ENCODE data around the gene ST13. TPM values are rescaled to one million over a fixed set of nuclear protein-coding genes. Genes with fewer than 3 reads are reported as not detected.
"Not testable (repeated sequence)": the region's sequence is repeated elsewhere in the genome, so short reads cannot be mapped to it uniquely, and the experiment has no call there.

The ST13 gene
- total RNA-seq, 2 donors from 2014 or later = 193 to 238 TPM

DNA sequence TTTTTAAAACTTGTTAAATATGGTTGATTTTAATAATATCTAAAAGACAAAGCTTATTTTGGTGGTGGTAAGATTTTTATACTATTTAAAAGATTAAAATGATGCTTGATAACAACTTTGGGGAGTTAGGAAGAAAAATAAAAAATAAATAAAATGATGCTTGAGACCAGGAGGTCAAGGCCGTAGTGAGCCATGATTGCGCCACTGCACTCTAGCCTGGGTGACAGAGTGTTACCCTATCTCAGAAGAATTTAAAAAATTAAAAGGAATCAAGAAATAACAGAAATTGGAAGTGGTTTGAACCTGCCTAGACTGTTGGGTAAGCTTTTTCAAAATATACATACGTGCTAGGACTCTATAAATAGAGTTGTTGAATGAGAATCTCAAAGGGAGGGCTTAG is 17.6 kb upstream of the ST13 start:
- TF ChIP-seq, protein P1, sequence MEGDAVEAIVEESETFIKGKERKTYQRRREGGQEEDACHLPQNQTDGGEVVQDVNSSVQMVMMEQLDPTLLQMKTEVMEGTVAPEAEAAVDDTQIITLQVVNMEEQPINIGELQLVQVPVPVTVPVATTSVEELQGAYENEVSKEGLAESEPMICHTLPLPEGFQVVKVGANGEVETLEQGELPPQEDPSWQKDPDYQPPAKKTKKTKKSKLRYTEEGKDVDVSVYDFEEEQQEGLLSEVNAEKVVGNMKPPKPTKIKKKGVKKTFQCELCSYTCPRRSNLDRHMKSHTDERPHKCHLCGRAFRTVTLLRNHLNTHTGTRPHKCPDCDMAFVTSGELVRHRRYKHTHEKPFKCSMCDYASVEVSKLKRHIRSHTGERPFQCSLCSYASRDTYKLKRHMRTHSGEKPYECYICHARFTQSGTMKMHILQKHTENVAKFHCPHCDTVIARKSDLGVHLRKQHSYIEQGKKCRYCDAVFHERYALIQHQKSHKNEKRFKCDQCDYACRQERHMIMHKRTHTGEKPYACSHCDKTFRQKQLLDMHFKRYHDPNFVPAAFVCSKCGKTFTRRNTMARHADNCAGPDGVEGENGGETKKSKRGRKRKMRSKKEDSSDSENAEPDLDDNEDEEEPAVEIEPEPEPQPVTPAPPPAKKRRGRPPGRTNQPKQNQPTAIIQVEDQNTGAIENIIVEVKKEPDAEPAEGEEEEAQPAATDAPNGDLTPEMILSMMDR (IDR thresholded peaks at IDR 0.05) = no peak

DNA sequence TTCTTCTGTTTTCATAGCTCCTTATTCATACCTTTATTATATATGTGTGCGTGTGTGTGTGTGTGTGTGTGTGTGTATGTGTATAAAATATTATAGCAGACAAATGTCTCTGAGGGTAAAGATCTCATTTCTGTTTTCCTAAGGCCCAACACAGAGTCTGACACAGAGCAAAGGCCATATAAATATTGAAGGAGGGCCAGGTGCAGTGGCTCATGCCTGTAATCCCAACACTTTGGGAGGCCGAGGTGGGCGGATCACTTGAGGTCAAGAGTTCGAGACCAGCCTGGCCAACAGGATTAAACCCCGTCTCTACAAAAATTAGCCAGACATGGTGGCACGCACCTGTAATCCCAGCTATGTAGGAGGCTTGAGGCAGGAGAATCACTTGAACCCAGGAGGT is 11.9 kb upstream of the ST13 start:
- DNase-seq; H3K36me3 ChIP-seq; H3K9ac ChIP-seq (ENCODE audit: low read depth in 2 of 2, low read length in 2 of 2); H3K9me3 ChIP-seq; intact Hi-C loops (cut with DNase I); H3K27ac ChIP-seq; H3K4me3 ChIP-seq; H3K4me1 ChIP-seq; H3K27me3 ChIP-seq: not testable (repeated sequence)

More for the DNA sequence above, 17.6 kb upstream of the ST13 start:
- no peak for DNase-seq
- Histone ChIP-seq H3K27me3 (no peaks in the 10 kb centered on the region), H3K27ac (no peak overlapping the region), H3K4me1 (no peaks in the 10 kb centered on the region), H3K4me3 (no peak overlapping the region), H3K9ac (ENCODE audit: low read depth in 2 of 2, low read length in 2 of 2) (no peak overlapping the region), H3K9me3 (no peaks in the 10 kb centered on the region), H3K36me3 (no peaks in the 10 kb centered on the region)
- intact Hi-C loops (cut with DNase I) = no loop called here

- Histone ChIP-seq H3K36me3 (no peaks in the 10 kb centered on the region), H3K27ac (no peak overlapping the region), H3K9me3 (no peaks in the 10 kb centered on the region), H3K9ac (ENCODE audit: low read depth in 2 of 2, low read length in 2 of 2) (no peak overlapping the region), H3K4me1 (no peaks in the 10 kb centered on the region), H3K4me3 (no peak overlapping the region), H3K27me3 (no peaks in the 10 kb centered on the region)
- intact Hi-C loops (cut with DNase I) = no loop called here
- TF ChIP-seq, protein P1 (IDR thresholded peaks at IDR 0.05) = no peak
- DNase-seq = no peak
Observed at GRCh38 chr22:40867109-40867508, 10.7 kb upstream of the ST13 start.

GRCh38 chr22:40862537-40862936 is 6.1 kb upstream of the ST13 start:
- Histone ChIP-seq H3K4me1 (no peaks in the 10 kb centered on the region), H3K4me3 (no peak overlapping the region), H3K27ac (no peak overlapping the region), H3K27me3 (no peaks in the 10 kb centered on the region), H3K9ac (ENCODE audit: low read depth in 2 of 2, low read length in 2 of 2) (no peak overlapping the region), H3K36me3 (no peaks in the 10 kb centered on the region), H3K9me3 (no peaks in the 10 kb centered on the region)
- TF ChIP-seq, protein P1 (IDR thresholded peaks at IDR 0.05) = no peak
- DNase-seq = no peak
- intact Hi-C loops (cut with DNase I) = no loop called here

DNA sequence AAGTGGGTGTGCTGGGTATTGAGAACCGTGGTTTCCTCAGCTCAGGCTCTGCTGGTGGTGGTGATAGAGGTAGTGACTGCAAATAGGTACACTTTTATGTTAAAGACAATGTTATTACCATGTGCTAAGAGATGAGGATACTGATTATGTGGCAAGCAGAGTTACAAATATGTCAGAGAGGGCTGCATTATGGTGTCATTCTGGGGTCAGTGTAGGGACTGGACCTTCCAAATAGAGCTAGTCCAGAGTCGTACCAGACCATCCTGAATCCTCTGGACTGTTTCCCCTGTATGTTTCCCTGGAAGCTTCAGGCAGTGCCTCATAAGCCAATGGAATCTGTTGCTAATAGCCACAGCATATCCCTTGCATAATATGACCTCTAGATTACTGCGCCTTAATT is 5.6 kb upstream of the ST13 start, which contains the start of gene DNAJB7:
Gene DNAJB7 (minus strand): TSS at position 101 of the 400 bp plus-strand sequence. CDS start 119 bp downstream, outside the sequence.
- H3K27me3 ChIP-seq = no peaks in the 10 kb centered on the region
- TF ChIP-seq, protein P1 (IDR thresholded peaks at IDR 0.05) = no peak
- H3K27ac ChIP-seq = no peak within 1 kb of the TSS
- no peaks in the 10 kb centered on the region for H3K9me3 ChIP-seq
- H3K4me1 ChIP-seq = no peaks in the 10 kb centered on the region
- H3K9ac ChIP-seq (ENCODE audit: low read depth in 2 of 2, low read length in 2 of 2) = no peak within 1 kb of the TSS
- no peaks in the 10 kb centered on the region for H3K36me3 ChIP-seq
- no peak within 1 kb of the TSS for H3K4me3 ChIP-seq
- no peak for DNase-seq
- intact Hi-C loops (cut with DNase I) = no loop called here

DNA sequence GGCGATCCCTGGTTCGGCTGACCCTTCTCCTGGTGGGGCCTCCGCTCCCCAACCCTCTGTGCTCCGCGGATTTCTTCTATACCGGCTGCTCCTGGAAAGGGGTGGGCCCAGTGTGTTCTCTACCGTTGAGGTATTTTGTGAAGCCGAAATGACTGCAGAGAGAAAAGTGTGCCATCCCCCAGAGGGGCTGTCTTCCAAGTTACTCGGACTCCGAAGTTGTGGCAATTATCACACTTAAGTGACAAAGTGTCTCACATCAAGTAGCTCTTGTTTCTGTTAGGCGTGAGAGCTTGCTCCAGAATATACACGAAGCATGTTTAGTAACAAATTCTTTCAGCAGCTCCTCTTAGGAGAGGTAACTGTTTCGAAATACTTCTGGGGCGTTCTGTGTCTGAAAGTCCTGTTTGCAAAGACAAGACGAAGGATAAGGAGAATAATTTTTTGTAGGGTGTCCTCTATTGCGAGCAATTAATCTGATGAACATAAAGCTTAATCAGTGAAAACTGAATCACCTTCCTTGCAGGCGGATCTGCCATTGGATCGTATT is 943 bp upstream of the ST13 start:
- Histone ChIP-seq H3K27me3 (no peaks in the 10 kb centered on the region), H3K9me3 (no peaks in the 10 kb centered on the region), H3K36me3 (no peaks in the 10 kb centered on the region), H3K4me1 (peaks cover 6% of the 10 kb centered on the region), H3K9ac (ENCODE audit: low read depth in 2 of 2, low read length in 2 of 2) (peak overlapping the region; percentile 84 to 100), H3K4me3 (peak overlapping the region; percentile 85), H3K27ac (peak overlapping the region; percentile 92)
- DNase-seq = no peak
- TF ChIP-seq, protein P1 (IDR thresholded peaks at IDR 0.05) = no peak
- intact Hi-C loops (cut with DNase I) = no loop called here

All from colonic mucosa (tissue), 4 donors.